ENCODE data around the gene KAT7. TPM values are rescaled to one million over a fixed set of nuclear protein-coding genes. Genes with fewer than 3 reads are reported as not detected.

KAT7 gene
- total and polyA plus RNA-seq, 2 of the 8 experiments (the other 6 are each of a cell fraction or from before 2014, with no cell fraction given): 90.9 to 139 TPM

GRCh38 chr17:49817993-49818392 is 29.5 kb downstream of the KAT7 start (continued):
- TF ChIP-seq ASH2L (IDR thresholded peaks at IDR 0.05; ENCODE audit: low read length) (no peak), SIRT6 (IDR thresholded peaks at IDR 0.05; ENCODE audit: low read length) (no peak), TAF1 (IDR thresholded peaks at IDR 0.05; ENCODE audit: low read depth, low read length) (no peak), SAP30 (IDR thresholded peaks at IDR 0.05; ENCODE audit: insufficient read depth, insufficient replicate concordance, low read length) (no peak), KDM5A (IDR thresholded peaks at IDR 0.05; ENCODE audit: low read length) (no peak), SUZ12 (IDR thresholded peaks at IDR 0.05; ENCODE audit: low read length) (no peak), TEAD4 (IDR thresholded peaks at IDR 0.05; ENCODE audit: low read depth, low read length) (no peak)
- TF ChIP-seq, protein P1, sequence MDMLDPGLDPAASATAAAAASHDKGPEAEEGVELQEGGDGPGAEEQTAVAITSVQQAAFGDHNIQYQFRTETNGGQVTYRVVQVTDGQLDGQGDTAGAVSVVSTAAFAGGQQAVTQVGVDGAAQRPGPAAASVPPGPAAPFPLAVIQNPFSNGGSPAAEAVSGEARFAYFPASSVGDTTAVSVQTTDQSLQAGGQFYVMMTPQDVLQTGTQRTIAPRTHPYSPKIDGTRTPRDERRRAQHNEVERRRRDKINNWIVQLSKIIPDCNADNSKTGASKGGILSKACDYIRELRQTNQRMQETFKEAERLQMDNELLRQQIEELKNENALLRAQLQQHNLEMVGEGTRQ (IDR thresholded peaks at IDR 0.05; ENCODE audit: low read length): no peak
- TF ChIP-seq, protein P2, sequence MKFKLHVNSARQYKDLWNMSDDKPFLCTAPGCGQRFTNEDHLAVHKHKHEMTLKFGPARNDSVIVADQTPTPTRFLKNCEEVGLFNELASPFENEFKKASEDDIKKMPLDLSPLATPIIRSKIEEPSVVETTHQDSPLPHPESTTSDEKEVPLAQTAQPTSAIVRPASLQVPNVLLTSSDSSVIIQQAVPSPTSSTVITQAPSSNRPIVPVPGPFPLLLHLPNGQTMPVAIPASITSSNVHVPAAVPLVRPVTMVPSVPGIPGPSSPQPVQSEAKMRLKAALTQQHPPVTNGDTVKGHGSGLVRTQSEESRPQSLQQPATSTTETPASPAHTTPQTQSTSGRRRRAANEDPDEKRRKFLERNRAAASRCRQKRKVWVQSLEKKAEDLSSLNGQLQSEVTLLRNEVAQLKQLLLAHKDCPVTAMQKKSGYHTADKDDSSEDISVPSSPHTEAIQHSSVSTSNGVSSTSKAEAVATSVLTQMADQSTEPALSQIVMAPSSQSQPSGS (IDR thresholded peaks at IDR 0.05; ENCODE audit: low read length): no peak

Measured in H1 (cell line).